Neural cell (in vitro differentiated cells): Measurements from ENCODE around the gene ANKRD33B.

ENCODE experiments used
- CTCF ChIP-seq: fragments of 450-650 bp; IDR thresholded peaks from 2 replicates; pipeline ENCODE4 v1.5.1; 2014; ENCODE audit warnings: antibody characterized with exemption, mild to moderate bottlenecking, moderate library complexity; ENCODE audit not compliant: poor library complexity, severe bottlenecking
- POLR2AphosphoS5 ChIP-seq: IDR thresholded peaks from 2 replicates; pipeline ENCODE4 v1.6.1; 2012

- TF ChIP-seq CTCF (no peak), POLR2AphosphoS5 (no peak)
Measured at GRCh38 chr5:10674582-10674981, 110.7 kb downstream of the ANKRD33B start.
